DMS79 treated with DMSO at 0.1 percent for 48 hours (cell line): Measurements from ENCODE around the gene CCN5.
"Not testable (repeated sequence)": the region's sequence is repeated elsewhere in the genome, so short reads cannot be mapped to it uniquely, and the experiment has no call there.

Experiments used
- DNase-seq: peaks from one replicate; lab custom pipeline; 2025; lab: John Stamatoyannopoulos, UW

CCN5 gene

DNA sequence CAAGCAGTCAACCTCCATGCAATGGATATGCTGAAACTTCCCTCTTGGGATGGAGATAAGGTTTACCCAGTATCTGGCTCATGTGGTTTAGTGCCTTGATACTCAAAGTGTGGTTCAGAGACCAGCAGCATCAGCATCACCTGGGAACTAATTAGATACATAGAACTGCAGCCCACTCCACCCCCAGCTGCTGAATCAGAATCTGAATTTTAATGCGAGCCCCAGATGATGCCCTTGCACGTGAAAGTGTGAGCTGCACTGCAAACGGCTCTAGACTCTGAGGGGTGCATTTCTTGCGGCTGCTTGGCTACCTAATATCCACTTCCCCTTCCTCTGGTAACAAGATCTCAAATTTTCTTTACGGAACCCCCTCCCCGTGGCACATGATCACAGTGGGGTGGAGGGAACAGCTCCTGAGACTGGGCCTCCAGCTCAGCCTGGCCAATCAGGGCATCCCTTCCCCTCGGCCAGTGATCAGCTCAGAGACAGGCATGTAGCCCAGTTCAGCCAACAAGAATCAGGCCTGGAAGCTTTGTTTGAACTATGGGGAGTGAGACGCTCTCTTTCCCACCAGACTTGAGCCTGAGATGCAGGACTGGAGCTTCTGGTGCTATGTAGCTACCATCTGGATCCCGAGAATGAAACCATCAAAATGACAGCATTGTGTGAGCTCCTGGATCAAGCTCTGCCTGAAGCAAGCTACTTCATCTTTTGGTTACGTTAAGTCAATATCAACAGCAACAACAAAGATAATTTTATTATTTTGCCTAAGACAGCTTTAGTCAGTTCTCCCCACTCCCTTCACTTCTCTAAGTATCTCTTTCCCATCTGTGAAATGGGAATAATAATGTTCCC, 43.3 kb downstream of the CCN5 start:
- no peak for DNase-seq

DNA sequence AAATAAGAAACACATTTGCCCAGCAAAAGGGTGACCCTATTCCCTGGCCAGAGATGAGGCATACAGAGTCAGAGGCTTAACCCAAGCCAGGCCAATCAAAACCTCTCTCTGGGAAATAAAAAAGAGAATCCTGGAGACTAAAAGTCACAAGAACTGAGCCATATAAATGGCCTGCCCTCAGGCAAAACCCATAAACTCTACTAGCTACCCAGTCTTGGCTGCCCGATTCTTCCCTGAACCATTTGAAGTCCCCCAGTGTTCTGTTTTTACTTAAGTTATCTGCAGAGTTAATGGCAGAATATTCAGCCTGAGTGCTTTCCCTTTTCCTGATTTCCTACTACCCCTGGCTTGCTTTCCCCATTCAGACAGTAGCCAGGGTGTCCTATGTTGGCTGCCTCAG, 44.4 kb downstream of the CCN5 start:
- no peak for DNase-seq

DNA sequence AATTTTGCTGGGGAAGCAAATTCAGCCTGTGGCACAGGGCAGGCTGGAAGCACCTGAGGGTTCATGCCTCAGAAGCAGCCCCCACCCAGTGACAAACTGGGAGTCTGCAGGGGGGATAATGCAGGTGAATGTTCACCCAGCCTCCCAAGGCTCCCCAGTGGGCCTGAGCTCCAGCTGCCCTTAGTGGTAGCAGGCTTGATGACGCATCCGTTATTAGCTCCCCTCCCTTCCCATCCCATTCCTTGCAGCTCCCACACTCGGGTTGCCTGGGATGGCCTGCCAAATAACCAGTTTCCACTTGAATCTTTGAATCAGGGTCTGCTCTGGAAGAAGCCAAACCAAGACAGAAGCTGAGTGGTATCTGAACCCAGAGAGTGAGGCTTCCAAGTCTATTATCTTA, 46.3 kb downstream of the CCN5 start:
- DNase-seq: no peak

DNA sequence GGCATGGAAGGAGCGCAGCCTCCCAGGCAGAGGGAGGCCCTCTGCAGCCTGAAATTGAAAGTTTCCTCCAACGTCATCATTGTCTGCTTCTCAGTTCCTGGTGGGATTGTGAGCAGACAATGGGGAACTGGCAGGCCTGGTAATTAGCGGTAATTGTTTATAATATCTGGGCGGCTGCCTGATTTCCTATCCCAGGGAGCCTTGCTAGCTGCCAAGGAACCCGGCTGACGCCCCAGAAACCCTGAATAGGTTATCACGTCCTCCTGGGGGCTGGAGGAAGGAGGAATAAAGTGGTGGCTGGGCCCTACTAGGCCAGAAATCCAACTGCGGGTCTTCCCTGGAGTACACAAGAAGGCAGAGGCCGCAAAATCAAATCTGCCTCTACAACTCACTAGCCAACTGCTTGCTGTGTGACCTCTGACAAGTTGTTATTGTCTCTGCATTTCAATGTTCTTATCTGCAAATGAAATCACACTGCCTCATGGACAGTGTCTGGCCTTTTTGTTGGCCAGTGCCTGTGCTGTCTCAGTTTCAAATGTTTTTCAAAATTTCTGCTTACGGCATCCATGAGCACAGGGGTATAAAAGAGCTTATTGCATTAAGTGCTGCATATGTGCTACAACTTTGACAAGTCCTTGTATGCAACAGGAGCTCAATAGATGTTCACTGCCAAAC, 47.4 kb downstream of the CCN5 start:
- no peak for DNase-seq

DNA sequence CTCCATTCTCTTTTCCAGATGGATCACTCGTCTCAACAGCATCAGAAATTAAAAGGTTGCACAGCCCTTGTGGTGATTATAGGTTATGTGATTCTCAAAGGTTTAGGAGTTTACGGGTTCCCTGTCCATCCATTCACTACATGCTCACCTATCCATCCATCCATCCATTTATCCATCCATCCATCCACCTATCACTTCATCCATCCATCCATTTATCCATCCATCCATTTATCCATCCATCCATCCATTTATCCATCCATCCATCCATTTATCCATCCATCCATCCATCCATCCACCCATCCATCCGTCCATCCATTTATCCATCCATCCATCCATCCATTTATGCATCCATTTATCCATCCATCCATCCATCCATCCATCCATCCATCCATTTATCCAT, 48.6 kb downstream of the CCN5 start:
- DNase-seq: not testable (repeated sequence)

DNA sequence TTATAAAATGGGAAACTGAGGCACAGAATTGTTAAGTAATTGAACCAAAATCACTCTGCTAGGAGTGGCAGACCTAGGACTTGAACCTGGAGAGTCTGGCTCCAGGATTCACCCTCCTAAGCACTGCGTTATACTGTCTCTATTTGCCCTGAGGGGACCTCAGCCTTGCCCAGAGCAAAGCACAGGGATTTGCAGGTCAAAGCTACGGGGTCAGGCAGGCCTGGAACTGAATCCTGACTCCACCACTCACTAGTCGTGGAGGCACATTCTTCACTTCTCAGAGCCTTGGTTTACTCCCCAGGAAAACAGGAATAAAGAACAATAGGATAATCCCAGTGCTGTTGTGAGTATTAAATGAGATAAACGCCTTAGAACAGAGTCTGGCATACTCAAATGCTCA, 49.9 kb downstream of the CCN5 start:
- DNase-seq: no peak

DNA sequence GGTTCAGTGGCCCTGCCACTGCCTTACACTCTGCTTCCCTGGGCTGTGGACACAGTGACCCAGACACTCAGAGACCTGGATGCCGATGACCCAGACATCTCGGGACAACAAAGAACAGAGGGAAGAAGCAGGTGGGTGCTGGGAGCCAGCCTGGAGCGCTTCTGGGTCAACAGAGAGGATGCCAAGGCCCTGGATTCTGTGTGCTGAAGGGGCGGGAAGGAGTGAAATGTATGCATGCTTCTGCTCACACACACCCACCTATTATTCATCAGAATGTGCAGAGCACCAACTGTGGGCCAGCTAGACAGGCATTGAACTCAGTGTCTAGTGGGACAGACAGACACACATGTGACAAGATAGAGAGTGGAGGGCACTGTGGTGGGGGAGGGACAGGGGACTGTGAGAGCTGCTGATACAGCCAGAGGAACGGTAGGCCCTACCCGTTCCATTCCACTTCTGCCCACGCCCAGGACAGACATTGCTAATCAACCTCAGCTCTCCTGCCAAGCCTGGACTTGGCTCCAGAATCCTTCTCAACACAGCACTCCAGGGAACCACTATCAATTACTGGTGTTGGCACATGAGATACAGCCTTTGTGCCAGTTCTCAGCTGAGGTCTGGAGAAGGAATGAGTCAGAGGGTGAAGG, 50.7 kb downstream of the CCN5 start:
- DNase-seq: no peak

DNA sequence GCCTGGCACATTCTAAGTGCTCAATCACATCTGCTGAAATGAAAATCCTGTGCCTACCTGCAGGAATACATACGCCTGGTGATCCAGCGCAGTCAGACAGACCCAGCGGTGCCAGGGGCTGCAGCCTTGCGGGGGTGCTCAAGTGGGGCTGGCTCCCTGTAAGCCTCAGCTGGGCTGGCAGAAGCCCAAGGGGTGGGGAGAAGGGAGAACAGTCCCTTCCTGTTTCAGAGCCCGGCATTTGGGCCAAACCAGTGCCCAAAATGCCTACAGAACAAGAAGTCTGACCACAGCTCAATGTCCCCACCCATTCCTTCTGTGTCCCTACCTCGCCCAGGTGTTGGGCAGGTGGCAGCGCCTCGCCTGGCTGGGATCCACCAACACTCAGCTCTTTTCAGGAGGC, 53.1 kb downstream of the CCN5 start:
- no peak for DNase-seq

DNA sequence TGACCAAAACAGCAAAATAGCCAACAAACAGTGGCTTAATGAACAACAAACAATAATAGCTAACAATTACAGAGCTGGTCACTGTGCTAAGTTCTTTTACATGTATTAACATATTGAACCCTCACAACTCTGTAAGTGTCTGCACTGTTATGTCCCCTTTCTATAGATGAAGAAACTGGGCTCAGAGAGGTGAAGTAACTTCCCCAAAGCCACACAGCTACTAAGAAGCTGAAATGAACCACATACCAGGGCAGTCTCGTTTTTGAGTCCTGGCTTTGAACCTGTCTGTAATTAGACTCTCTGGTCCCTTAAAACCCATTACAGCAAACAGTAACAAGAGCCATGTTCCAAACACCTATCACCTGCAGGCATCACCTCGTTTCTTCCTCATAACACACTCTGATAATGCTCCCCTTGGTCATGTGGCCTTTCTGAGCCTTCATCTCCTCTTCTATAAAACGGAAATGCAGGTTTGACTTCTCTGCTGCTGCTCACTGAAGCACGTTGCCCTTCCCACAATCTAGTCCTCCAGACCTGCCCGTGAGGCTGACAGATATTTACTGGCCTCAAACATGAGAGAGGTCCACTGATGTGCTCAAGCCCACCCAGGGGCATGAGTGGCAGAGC, 53.8 kb downstream of the CCN5 start:
- DNase-seq: no peak

DNA sequence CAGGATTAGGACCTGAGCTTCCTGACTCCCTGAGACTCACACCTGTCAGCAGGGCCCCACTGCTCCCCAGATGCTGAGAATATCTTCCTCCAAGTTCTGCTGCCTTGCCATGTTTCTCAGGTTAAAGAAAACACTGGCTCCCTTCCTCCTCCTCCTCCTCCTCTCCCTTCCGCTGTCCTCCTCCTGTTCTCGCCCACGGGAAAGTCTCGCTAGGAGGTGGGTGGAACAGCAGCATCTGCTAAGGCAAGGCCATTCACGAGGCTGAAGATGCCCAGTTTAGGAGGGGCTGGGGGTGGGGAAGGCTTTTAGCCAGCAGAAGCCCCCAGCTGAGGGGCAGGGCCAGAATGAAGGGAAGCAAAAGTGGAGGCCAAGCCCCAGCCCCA, 54.3 kb downstream of the CCN5 start:
- no peak for DNase-seq

DNA sequence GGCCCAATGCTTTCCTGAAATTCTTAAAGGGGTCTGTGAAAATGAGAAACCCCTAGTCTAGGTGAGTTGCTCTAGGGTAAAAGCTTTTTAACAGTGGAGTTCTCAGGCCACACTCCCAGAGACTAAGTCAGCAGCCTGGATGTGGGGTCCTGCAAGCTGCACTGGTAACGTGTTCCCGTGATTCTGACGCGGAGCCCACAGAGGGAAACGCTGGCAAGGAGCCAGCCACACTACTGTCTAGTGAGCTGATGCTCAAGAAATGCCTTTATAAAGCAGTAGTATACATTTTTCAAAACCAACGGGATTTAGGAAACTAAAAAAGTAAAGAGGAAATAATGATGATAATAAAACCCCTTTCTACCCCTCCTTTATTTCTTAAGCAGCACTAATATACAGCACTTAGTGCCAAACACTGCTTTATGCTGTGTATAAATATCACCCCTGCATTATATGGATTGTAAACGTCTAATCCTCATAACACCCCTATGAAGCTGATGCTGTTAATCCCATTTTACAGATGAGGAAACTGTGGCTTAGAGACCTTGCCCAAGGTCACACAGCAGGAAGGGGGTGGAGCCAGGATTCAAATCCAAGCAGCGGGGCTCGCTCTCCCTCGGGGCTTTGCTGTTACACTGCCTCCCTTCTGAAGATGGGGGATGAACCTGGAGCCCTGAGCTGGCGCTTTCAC, 55.5 kb downstream of the CCN5 start:
- DNase-seq: no peak

DNA sequence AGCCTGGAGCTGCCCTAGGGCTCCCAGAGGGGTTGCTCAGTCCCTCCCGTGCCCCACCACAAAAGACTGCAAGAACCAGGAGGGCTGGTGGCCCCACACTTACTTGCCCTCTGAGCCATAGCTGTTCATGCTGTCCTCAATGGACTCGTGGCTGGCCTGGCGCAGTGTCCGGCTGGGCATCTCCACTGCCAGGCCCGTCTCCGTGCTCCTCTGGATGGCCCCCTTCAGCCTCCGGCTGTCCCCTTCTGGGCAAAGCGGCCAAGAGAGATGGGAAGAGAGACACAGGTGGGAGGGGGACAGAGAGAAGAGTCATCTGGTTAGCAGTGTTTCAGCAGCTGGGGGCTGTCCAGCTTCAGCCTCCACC, 56.0 kb downstream of the CCN5 start:
- no peak for DNase-seq

DNA sequence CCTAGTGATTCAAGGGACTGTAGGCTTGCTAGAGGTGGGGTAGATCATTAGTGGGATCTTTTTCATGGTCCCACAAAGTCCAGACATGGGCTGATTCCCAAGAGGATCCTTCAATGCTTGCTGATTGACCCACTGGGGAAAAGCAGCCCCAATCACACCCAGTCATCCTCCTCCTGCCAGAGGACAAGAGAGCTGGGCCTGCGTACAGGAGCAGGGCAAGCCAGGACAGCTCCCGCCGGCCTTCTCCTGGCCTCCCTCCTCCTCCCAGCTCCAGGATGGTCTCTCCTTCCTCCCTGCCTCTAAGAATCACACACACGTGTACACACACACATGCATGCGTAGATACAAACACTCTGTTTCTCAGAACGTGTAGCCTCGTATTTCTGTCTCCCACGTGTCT, 57.5 kb downstream of the CCN5 start:
- no peak for DNase-seq

DNA sequence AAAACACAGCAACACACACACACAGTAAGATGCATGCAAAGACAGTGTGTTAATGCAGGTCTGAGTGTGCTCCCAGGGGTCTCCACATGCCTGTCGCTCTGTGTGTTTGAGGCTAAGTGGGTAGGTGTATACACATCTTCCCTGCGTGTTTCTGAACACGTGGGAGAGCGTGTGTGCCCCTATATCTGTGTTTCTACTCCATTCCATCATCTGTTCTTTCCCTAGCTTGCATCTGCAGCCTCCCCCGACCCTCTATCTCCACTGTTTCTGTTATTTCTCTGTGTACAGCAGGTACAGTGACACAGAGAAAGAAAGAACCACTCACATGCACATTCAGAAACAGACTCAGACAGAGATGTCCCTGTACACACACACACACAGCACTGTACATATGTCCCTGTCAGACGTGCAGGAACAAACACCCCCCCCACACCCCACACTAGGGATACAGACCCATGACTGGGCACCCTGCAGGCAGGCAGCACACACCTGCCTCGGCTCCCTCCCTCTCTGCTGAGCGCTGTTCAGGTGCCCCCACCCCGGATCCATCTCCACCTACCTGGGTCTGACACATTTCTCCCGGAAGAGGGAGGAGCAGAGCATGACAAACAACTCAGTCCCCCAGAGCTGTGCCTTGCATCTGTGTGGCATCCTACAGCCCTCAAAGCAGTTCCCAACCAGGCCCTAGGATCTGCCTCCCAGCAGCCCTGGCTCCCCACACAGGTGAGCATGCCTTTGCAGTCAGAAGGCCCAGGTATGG, 58.1 kb downstream of the CCN5 start:
- no peak for DNase-seq

DNA sequence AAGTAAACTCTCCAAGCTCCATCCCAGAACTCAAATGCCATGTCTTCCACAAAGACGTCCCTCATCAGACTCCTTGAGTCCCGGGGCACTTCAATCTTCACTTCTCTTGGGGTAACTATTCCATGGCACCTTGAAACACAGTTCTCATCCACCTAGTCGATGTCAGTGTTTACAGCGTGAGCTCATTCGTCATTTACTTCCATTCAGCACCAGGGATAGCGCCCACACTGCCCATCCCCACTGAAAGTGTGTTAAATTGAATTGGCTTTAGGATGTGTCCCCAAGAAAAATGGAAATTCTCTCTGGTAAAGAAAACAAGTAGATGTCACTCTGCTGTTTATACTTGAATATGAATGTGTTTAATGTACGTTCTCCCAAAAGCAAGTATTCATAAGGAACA, 61.8 kb downstream of the CCN5 start:
- DNase-seq: no peak
